ENCODE results near the gene GPR25. TPM values are rescaled to one million over a fixed set of nuclear protein-coding genes. Genes with fewer than 3 reads are reported as not detected.
A peak's percentile ranks its signal among the peaks of the same experiment; 100 is the strongest.

GPR25 gene
- total RNA-seq, 1 experiment from 2014 or later = not detected

DNA sequence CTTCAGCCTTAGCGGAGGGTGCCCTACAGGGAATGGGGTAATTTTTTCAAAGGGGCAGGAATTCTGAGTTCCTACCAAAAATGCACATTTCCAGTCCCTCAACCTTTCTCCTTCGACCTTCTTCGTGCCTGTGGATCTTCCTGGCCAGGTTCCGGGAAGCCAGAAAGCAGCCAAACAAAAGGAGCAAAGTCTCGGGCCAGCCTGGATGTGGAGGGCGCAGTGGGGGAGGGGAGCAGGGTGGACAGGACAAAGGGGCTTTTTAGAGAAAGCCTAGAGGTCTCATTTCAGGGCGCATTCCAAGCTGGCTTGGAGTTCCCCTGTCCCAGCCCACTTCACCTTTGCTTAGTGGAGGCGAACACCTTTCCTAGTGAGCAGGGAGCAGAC is 19.0 kb downstream of the GPR25 start (continued):
- TF ChIP-seq MLX (CRISPR knock-in tag; IDR thresholded peaks at IDR 0.05) (no peak), FOXK1 (CRISPR knock-in tag; IDR thresholded peaks at IDR 0.05) (no peak), USF2 (CRISPR knock-in tag; IDR thresholded peaks at IDR 0.05) (no peak), PRDM15 (CRISPR knock-in tag; IDR thresholded peaks at IDR 0.05) (no peak), KAT7 (CRISPR knock-in tag; IDR thresholded peaks at IDR 0.05; ENCODE audit: borderline replicate concordance) (no peak), IRF2 (CRISPR knock-in tag; IDR thresholded peaks at IDR 0.05; ENCODE audit: borderline replicate concordance, low read depth) (no peak), ZNF423 (CRISPR knock-in tag; IDR thresholded peaks at IDR 0.05) (peak; percentile 17; the same call in 1 of the 2 replicates), TEAD1 (CRISPR knock-in tag; IDR thresholded peaks at IDR 0.05) (no peak), ELF4 (CRISPR knock-in tag; IDR thresholded peaks at IDR 0.05; ENCODE audit: low read depth) (no peak), SMAD4 (CRISPR knock-in tag; IDR thresholded peaks at IDR 0.05) (no peak), ETV6 (CRISPR knock-in tag; IDR thresholded peaks at IDR 0.05) (peak; percentile 70; the same call in 1 of the 2 replicates), JAZF1 (CRISPR knock-in tag; IDR thresholded peaks at IDR 0.05) (no peak), ZNF232 (CRISPR knock-in tag; IDR thresholded peaks at IDR 0.05) (no peak), SMAD3 (CRISPR knock-in tag; IDR thresholded peaks at IDR 0.05; ENCODE audit: borderline replicate concordance) (0 out of 2 replicates have a peak, but pooled peaks have one; percentile 10), FOXP1 (CRISPR knock-in tag; IDR thresholded peaks at IDR 0.05; ENCODE audit: borderline replicate concordance) (no peak), MAX (CRISPR knock-in tag; IDR thresholded peaks at IDR 0.05) (no peak), NR1H2 (CRISPR knock-in tag; IDR thresholded peaks at IDR 0.05) (no peak), GTF2I (CRISPR knock-in tag; conservative IDR thresholded peaks at IDR 0.05) (no peak), TEAD4 (CRISPR knock-in tag; IDR thresholded peaks at IDR 0.05) (no peak; the same call in 1 of the 2 replicates), NR2C2 (CRISPR knock-in tag; IDR thresholded peaks at IDR 0.05) (no peak), FOXJ3 (CRISPR knock-in tag; IDR thresholded peaks at IDR 0.05; ENCODE audit: borderline replicate concordance) (no peak), NFYB (CRISPR knock-in tag; conservative IDR thresholded peaks at IDR 0.05; ENCODE audit: low read depth) (no peak)
- TF ChIP-seq, protein P1, sequence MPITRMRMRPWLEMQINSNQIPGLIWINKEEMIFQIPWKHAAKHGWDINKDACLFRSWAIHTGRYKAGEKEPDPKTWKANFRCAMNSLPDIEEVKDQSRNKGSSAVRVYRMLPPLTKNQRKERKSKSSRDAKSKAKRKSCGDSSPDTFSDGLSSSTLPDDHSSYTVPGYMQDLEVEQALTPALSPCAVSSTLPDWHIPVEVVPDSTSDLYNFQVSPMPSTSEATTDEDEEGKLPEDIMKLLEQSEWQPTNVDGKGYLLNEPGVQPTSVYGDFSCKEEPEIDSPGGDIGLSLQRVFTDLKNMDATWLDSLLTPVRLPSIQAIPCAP (CRISPR knock-in tag; IDR thresholded peaks at IDR 0.05) = 0 out of 2 replicates have a peak, but pooled peaks have one; percentile 29
- TF ChIP-seq, protein P2, sequence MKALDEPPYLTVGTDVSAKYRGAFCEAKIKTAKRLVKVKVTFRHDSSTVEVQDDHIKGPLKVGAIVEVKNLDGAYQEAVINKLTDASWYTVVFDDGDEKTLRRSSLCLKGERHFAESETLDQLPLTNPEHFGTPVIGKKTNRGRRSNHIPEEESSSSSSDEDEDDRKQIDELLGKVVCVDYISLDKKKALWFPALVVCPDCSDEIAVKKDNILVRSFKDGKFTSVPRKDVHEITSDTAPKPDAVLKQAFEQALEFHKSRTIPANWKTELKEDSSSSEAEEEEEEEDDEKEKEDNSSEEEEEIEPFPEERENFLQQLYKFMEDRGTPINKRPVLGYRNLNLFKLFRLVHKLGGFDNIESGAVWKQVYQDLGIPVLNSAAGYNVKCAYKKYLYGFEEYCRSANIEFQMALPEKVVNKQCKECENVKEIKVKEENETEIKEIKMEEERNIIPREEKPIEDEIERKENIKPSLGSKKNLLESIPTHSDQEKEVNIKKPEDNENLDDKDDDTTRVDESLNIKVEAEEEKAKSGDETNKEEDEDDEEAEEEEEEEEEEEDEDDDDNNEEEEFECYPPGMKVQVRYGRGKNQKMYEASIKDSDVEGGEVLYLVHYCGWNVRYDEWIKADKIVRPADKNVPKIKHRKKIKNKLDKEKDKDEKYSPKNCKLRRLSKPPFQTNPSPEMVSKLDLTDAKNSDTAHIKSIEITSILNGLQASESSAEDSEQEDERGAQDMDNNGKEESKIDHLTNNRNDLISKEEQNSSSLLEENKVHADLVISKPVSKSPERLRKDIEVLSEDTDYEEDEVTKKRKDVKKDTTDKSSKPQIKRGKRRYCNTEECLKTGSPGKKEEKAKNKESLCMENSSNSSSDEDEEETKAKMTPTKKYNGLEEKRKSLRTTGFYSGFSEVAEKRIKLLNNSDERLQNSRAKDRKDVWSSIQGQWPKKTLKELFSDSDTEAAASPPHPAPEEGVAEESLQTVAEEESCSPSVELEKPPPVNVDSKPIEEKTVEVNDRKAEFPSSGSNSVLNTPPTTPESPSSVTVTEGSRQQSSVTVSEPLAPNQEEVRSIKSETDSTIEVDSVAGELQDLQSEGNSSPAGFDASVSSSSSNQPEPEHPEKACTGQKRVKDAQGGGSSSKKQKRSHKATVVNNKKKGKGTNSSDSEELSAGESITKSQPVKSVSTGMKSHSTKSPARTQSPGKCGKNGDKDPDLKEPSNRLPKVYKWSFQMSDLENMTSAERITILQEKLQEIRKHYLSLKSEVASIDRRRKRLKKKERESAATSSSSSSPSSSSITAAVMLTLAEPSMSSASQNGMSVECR (CRISPR knock-in tag; IDR thresholded peaks at IDR 0.05; ENCODE audit: borderline replicate concordance) = no peak
- TF ChIP-seq, protein P3, sequence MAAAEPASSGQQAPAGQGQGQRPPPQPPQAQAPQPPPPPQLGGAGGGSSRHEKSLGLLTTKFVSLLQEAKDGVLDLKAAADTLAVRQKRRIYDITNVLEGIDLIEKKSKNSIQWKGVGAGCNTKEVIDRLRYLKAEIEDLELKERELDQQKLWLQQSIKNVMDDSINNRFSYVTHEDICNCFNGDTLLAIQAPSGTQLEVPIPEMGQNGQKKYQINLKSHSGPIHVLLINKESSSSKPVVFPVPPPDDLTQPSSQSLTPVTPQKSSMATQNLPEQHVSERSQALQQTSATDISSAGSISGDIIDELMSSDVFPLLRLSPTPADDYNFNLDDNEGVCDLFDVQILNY (CRISPR knock-in tag; IDR thresholded peaks at IDR 0.05) = no peak
- TF ChIP-seq, protein P4, sequence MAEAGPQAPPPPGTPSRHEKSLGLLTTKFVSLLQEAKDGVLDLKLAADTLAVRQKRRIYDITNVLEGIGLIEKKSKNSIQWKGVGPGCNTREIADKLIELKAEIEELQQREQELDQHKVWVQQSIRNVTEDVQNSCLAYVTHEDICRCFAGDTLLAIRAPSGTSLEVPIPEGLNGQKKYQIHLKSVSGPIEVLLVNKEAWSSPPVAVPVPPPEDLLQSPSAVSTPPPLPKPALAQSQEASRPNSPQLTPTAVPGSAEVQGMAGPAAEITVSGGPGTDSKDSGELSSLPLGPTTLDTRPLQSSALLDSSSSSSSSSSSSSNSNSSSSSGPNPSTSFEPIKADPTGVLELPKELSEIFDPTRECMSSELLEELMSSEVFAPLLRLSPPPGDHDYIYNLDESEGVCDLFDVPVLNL (CRISPR knock-in tag; IDR thresholded peaks at IDR 0.05; ENCODE audit: borderline replicate concordance, low read depth) = no peak
- TF ChIP-seq, protein P5, sequence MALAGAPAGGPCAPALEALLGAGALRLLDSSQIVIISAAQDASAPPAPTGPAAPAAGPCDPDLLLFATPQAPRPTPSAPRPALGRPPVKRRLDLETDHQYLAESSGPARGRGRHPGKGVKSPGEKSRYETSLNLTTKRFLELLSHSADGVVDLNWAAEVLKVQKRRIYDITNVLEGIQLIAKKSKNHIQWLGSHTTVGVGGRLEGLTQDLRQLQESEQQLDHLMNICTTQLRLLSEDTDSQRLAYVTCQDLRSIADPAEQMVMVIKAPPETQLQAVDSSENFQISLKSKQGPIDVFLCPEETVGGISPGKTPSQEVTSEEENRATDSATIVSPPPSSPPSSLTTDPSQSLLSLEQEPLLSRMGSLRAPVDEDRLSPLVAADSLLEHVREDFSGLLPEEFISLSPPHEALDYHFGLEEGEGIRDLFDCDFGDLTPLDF (CRISPR knock-in tag; IDR thresholded peaks at IDR 0.05) = no peak

Measured in WTC11 (cell line).